ENCODE data around the gene FAM131A.

- TF ChIP-seq, protein P1, sequence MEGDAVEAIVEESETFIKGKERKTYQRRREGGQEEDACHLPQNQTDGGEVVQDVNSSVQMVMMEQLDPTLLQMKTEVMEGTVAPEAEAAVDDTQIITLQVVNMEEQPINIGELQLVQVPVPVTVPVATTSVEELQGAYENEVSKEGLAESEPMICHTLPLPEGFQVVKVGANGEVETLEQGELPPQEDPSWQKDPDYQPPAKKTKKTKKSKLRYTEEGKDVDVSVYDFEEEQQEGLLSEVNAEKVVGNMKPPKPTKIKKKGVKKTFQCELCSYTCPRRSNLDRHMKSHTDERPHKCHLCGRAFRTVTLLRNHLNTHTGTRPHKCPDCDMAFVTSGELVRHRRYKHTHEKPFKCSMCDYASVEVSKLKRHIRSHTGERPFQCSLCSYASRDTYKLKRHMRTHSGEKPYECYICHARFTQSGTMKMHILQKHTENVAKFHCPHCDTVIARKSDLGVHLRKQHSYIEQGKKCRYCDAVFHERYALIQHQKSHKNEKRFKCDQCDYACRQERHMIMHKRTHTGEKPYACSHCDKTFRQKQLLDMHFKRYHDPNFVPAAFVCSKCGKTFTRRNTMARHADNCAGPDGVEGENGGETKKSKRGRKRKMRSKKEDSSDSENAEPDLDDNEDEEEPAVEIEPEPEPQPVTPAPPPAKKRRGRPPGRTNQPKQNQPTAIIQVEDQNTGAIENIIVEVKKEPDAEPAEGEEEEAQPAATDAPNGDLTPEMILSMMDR (conservative IDR thresholded peaks at IDR 0.05 in 1 of 2, IDR thresholded peaks at IDR 0.05 in 1 of 2; ENCODE audit: extremely low read depth in 1 of 2, insufficient read depth in 1 of 2, low read depth in 1 of 2, low read length in 2 of 2): no peak
- TF ChIP-seq EZH2 (IDR thresholded peaks at IDR 0.05; ENCODE audit: borderline replicate concordance, low read length): no peak
These were observed 4.5 kb downstream of the FAM131A start for GRCh38 chr3:184341925-184342324.

Data from mammary epithelial cell (primary cell).